H9 (cell line): ENCODE data around the gene POC1B. TPM values are rescaled to one million over a fixed set of nuclear protein-coding genes. Genes with fewer than 3 reads are reported as not detected.

Source experiments
- DNase-seq: peaks from one replicate; pipeline ENCODE4 v3.0.0-alpha.2; 2017
- H2AFZ ChIP-seq: one replicate; pipeline ENCODE4 v1.6.1; 2013; ENCODE audit warnings: mild to moderate bottlenecking, low read length, control low read depth, moderate library complexity
- H2AK5ac ChIP-seq: 2 replicates; pipeline ENCODE4 v1.6.1; 2013; ENCODE audit warnings: low read length, control low read depth, mixed read lengths; ENCODE audit not compliant: insufficient read length
- H2BK120ac ChIP-seq: one replicate; pipeline ENCODE4 v1.6.1; 2013; ENCODE audit warnings: low read depth, mild to moderate bottlenecking, low read length, control low read depth, inconsistent platforms; ENCODE audit not compliant: poor library complexity, severe bottlenecking
- H2BK12ac ChIP-seq: 2 replicates; pipeline ENCODE4 v1.6.1; 2013; ENCODE audit warnings: low read length, control low read depth, mixed read lengths, low read depth; ENCODE audit not compliant: insufficient read length
- H2BK15ac ChIP-seq: 2 replicates; pipeline ENCODE4 v1.6.1; 2013; ENCODE audit warnings: low read depth, low read length, control low read depth
- H2BK20ac ChIP-seq: one replicate; pipeline ENCODE4 v1.6.1; 2013; ENCODE audit warnings: low read depth, mild to moderate bottlenecking, low read length, control low read depth, inconsistent platforms; ENCODE audit not compliant: poor library complexity, severe bottlenecking
- H2BK5ac ChIP-seq: 2 replicates; pipeline ENCODE4 v1.6.1; 2013; ENCODE audit warnings: low read length, control low read depth, mixed read lengths; ENCODE audit not compliant: insufficient read length
- H3K14ac ChIP-seq: 2 replicates; pipeline ENCODE4 v1.6.1; 2013; ENCODE audit warnings: low read length, control low read depth; ENCODE audit not compliant: insufficient read depth
- H3K18ac ChIP-seq: 2 replicates; pipeline ENCODE4 v1.6.1; 2013; ENCODE audit warnings: low read depth, mild to moderate bottlenecking, mixed read lengths, low read length, control low read depth; ENCODE audit not compliant: insufficient read length
- H3K23ac ChIP-seq: 2 replicates; pipeline ENCODE4 v1.6.1; 2013; ENCODE audit warnings: low read length, control low read depth, mixed read lengths, low read depth; ENCODE audit not compliant: insufficient read length
- H3K23me2 ChIP-seq: 2 replicates; pipeline ENCODE4 v1.6.1; 2013; ENCODE audit warnings: low read depth, mild to moderate bottlenecking, mixed read lengths, low read length, control low read depth; ENCODE audit not compliant: insufficient read length, poor library complexity, severe bottlenecking
- H3K27ac ChIP-seq: 2 replicates; pipeline ENCODE4 v1.5.1; 2013; ENCODE audit warnings: low read length, control low read depth, mixed read lengths, low read depth; ENCODE audit not compliant: insufficient read length
- H3K27me3 ChIP-seq: 2 replicates; pipeline ENCODE4 v1.6.1; 2013; ENCODE audit warnings: low read length, control low read depth, inconsistent platforms; ENCODE audit not compliant: insufficient read depth
- H3K4ac ChIP-seq: 2 replicates; pipeline ENCODE4 v1.6.1; 2013; ENCODE audit warnings: low read depth, mild to moderate bottlenecking, control low read depth, inconsistent platforms, low read length, moderate library complexity
- H3K4me1 ChIP-seq: 2 replicates; pipeline ENCODE4 v1.6.1; 2013; ENCODE audit warnings: low read length, control low read depth, inconsistent platforms; ENCODE audit not compliant: insufficient read depth
- H3K4me2 ChIP-seq: 2 replicates; pipeline ENCODE4 v1.6.1; 2013; ENCODE audit warnings: low read length, control low read depth, mixed read lengths; ENCODE audit not compliant: insufficient read length, insufficient read depth
- H3K56ac ChIP-seq: 2 replicates; pipeline ENCODE4 v1.6.1; 2013; ENCODE audit warnings: low read depth, mild to moderate bottlenecking, mixed read lengths, low read length, control low read depth; ENCODE audit not compliant: insufficient read length
- H3K79me1 ChIP-seq: 2 replicates; pipeline ENCODE4 v1.6.1; 2013; ENCODE audit warnings: low read depth, mild to moderate bottlenecking, moderate library complexity, low read length, control low read depth, inconsistent platforms; ENCODE audit not compliant: insufficient read depth, poor library complexity, severe bottlenecking
- H3K79me2 ChIP-seq: 2 replicates; pipeline ENCODE4 v1.6.1; 2013; ENCODE audit warnings: low read length, control low read depth, inconsistent platforms; ENCODE audit not compliant: insufficient read depth
- H3K9ac ChIP-seq: 2 replicates; pipeline ENCODE4 v1.6.1; 2013; ENCODE audit warnings: low read length, control low read depth, mixed read lengths; ENCODE audit not compliant: insufficient read length; ENCODE audit errors: extremely low read depth
- H3K9me3 ChIP-seq: one replicate; pipeline ENCODE4 v1.6.1; 2013; ENCODE audit warnings: low read depth, low read length, inconsistent platforms; ENCODE audit not compliant: control insufficient read depth
- H3T11ph ChIP-seq: one replicate; pipeline ENCODE4 v1.6.1; 2013; ENCODE audit warnings: mild to moderate bottlenecking, low read length, control low read depth, inconsistent platforms
- H4K20me1 ChIP-seq: one replicate; pipeline ENCODE4 v1.6.1; 2013; ENCODE audit not compliant: control insufficient read depth, insufficient read length, insufficient read depth
- H4K5ac ChIP-seq: 2 replicates; pipeline ENCODE4 v1.6.1; 2013; ENCODE audit warnings: low read depth, mild to moderate bottlenecking, mixed read lengths, low read length, control low read depth; ENCODE audit not compliant: insufficient read length
- H4K8ac ChIP-seq: replicated peaks from 2 replicates; pipeline ENCODE4 v1.6.1; 2013; ENCODE audit warnings: low read length, control low read depth, mixed read lengths, low read depth; ENCODE audit not compliant: insufficient read length
- H4K91ac ChIP-seq: 2 replicates; pipeline ENCODE4 v1.6.1; 2013; ENCODE audit warnings: low read depth, mild to moderate bottlenecking, moderate library complexity, mixed read lengths, low read length, control low read depth; ENCODE audit not compliant: insufficient read length
- H3K27ac Mint-ChIP-seq, 3 experiments: 2 replicates in 2 of 3; 3 replicates in 1 of 3; pipeline ENCODE4 v1.8.0; 2020 to 2021; ENCODE audit warnings: mixed read lengths in 3 of 3, mild to moderate bottlenecking in 1 of 3, moderate library complexity in 1 of 3
- H3K27me3 Mint-ChIP-seq: 2 replicates; pipeline ENCODE4 v1.8.0; 2021; ENCODE audit warnings: low read depth, mild to moderate bottlenecking, moderate library complexity, mixed read lengths
- H3K36me3 Mint-ChIP-seq, 3 experiments: 2 replicates in 2 of 3; 3 replicates in 1 of 3; pipeline ENCODE4 v1.8.0; 2020 to 2021; ENCODE audit warnings: low read depth in 3 of 3, mixed read lengths in 3 of 3; ENCODE audit not compliant: insufficient read depth in 1 of 3
- H3K4me1 Mint-ChIP-seq, 2 experiments: 2 replicates each; pipeline ENCODE4 v1.8.0; 2020; ENCODE audit warnings: mixed read lengths in 2 of 2
- H3K4me3 Mint-ChIP-seq, 2 experiments: 2 replicates in 1 of 2; 3 replicates in 1 of 2; pipeline ENCODE4 v1.8.0; 2020 to 2021; ENCODE audit warnings: mild to moderate bottlenecking in 2 of 2, mixed read lengths in 2 of 2, moderate library complexity in 1 of 2
- H3K9me3 Mint-ChIP-seq, 2 experiments: 2 replicates in 1 of 2; 3 replicates in 1 of 2; pipeline ENCODE4 v1.8.0; 2020; ENCODE audit warnings: mild to moderate bottlenecking in 2 of 2, mixed read lengths in 2 of 2, moderate library complexity in 1 of 2
- WGBS: extraction: QIAGEN DNeasy Blood & Tissue Kit; methylation state at CpG from one replicate; pipeline ENCODE4 v1.1.7; 2013; ENCODE audit warnings: missing lambda C conversion rate, low lambda C conversion rate, mixed read lengths; ENCODE audit not compliant: insufficient read length; ENCODE audit errors: extremely low coverage; 5-methylcytosine and 5-hydroxymethylcytosine counted together
- total RNA-seq: library from RNA; stranded (reverse); gene quantifications from 2 replicates; pipeline ENCODE4 v1.2.1, GENCODE V29; 2021
- TF ChIP-seq, protein P1 (sequence below): fragments of 200-600 bp; sonication (generic); conservative IDR thresholded peaks from 3 replicates; pipeline ENCODE4 v1.8.0; 2021; ENCODE audit warnings: antibody characterized with exemption, mild to moderate bottlenecking

POC1B gene
- total RNA-seq, 1 experiment from 2014 or later, result 12.5 TPM

DNA sequence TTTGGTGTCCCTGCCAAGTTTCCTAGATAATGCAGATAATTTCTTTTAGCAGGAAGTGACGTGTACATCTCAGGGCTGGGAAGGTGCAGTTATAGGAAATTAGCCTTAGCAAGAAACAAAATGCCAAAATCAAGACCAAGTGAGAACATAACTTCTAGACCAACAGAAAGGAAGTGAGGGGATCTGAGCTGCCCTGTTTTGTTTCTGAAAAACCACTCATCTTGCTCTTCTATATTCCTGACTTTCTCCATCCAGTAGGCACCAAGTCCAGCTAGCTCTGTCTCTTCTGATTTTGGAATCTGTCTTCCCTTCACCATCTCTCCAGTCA is 149.7 kb downstream of the POC1B start:
- no peak overlapping the region for H3K4me2 ChIP-seq
- H3K27me3 ChIP-seq, result no peaks in the 10 kb centered on the region
- Mint-ChIP-seq H3K36me3 (peaks cover 0 to 7% (median 0%) of the 10 kb centered on the region in 3 experiments; a peak in 2 of 7 replicates), H3K27ac (no peak overlapping the region), H3K4me3 (no peak overlapping the region), H3K27me3 (peaks cover 3% of the 10 kb centered on the region), H3K9me3 (peaks cover 0 to 2% of the 10 kb centered on the region in 2 experiments; a peak in 2 of 5 replicates), H3K4me1 (peaks cover 17 to 19% of the 10 kb centered on the region in 2 experiments)
- no peaks in the 10 kb centered on the region for H3K79me1 ChIP-seq
- no peaks in the 10 kb centered on the region for H3K23me2 ChIP-seq
- no peak overlapping the region for H3T11ph ChIP-seq
- H2BK20ac ChIP-seq, result no peak overlapping the region
- no peak overlapping the region for H3K9ac ChIP-seq
- no peak overlapping the region for H2BK15ac ChIP-seq
- H4K91ac ChIP-seq, result no peak overlapping the region
- whole genome bisulfite sequencing, result no CpG with 5 or more reads among the region's 1 CpG
- DNase-seq, result no peak
- no peak overlapping the region for H4K8ac ChIP-seq
- no peaks in the 10 kb centered on the region for H3K9me3 ChIP-seq
- no peaks in the 10 kb centered on the region for H4K20me1 ChIP-seq
- no peak overlapping the region for H2AFZ ChIP-seq
- H4K5ac ChIP-seq, result no peak overlapping the region
- peaks cover 7% of the 10 kb centered on the region; the same call in 1 of the 2 replicates for H3K4me1 ChIP-seq
- H3K27ac ChIP-seq, result no peak overlapping the region
- TF ChIP-seq, protein P1, sequence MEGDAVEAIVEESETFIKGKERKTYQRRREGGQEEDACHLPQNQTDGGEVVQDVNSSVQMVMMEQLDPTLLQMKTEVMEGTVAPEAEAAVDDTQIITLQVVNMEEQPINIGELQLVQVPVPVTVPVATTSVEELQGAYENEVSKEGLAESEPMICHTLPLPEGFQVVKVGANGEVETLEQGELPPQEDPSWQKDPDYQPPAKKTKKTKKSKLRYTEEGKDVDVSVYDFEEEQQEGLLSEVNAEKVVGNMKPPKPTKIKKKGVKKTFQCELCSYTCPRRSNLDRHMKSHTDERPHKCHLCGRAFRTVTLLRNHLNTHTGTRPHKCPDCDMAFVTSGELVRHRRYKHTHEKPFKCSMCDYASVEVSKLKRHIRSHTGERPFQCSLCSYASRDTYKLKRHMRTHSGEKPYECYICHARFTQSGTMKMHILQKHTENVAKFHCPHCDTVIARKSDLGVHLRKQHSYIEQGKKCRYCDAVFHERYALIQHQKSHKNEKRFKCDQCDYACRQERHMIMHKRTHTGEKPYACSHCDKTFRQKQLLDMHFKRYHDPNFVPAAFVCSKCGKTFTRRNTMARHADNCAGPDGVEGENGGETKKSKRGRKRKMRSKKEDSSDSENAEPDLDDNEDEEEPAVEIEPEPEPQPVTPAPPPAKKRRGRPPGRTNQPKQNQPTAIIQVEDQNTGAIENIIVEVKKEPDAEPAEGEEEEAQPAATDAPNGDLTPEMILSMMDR, result no peak
- no peak overlapping the region for H2BK5ac ChIP-seq
- no peak overlapping the region for H3K4ac ChIP-seq
- no peak overlapping the region for H3K18ac ChIP-seq
- no peak overlapping the region for H3K56ac ChIP-seq
- no peak overlapping the region for H2AK5ac ChIP-seq
- no peak overlapping the region for H3K23ac ChIP-seq
- H2BK12ac ChIP-seq, result no peak overlapping the region
- H2BK120ac ChIP-seq, result no peak overlapping the region
- H3K14ac ChIP-seq, result no peak overlapping the region
- no peaks in the 10 kb centered on the region for H3K79me2 ChIP-seq
